Measurements from ENCODE around the gene SOS1. TPM values are rescaled to one million over a fixed set of nuclear protein-coding genes. Genes with fewer than 3 reads are reported as not detected.
"Not testable (repeated sequence)": the region's sequence is repeated elsewhere in the genome, so short reads cannot be mapped to it uniquely, and the experiment has no call there.

Gene SOS1
- total RNA-seq, 2 donors from 2014 or later = 13.7 to 67.6 TPM

DNA sequence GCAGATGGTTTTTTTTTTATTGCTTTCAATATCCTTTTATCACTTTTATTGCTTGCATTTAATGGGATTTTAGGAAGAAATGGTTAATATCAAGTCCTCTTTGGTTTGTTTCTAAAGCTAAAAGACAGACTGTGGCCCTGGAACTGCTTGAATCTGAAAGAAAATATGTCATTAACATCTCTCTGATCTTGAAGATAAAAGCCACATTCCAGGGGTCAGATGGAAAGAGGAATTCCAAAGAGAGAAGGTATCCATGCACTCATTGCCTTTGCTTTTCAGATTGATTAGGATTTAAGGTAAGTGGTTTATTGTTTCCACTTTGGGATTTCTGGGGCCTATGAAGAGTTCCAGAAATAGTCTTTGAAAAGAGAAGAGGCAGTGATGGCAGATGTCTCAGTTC lies 177.1 kb downstream of the SOS1 start:
- H3K36me3 ChIP-seq (replicated peaks in 1 of 2; ENCODE audit: insufficient read depth in 1 of 2, low read depth in 2 of 2) = no peaks in the 10 kb centered on the region
- no peak for ATAC-seq
- DNase-seq = no peak
- intact Hi-C loops (cut with DNase I) = loop anchor here (10.0 kb wide), 1 partner anchor 379 kb away; no protein-coding TSS in a partner anchor
- no peak overlapping the region for H3K27ac ChIP-seq
- no peaks in the 10 kb centered on the region for H3K9me3 ChIP-seq
- H3K4me1 ChIP-seq = no peaks in the 10 kb centered on the region
- no peaks in the 10 kb centered on the region for H3K27me3 ChIP-seq
- no peak overlapping the region for H3K4me3 ChIP-seq
- TF ChIP-seq, protein P1, sequence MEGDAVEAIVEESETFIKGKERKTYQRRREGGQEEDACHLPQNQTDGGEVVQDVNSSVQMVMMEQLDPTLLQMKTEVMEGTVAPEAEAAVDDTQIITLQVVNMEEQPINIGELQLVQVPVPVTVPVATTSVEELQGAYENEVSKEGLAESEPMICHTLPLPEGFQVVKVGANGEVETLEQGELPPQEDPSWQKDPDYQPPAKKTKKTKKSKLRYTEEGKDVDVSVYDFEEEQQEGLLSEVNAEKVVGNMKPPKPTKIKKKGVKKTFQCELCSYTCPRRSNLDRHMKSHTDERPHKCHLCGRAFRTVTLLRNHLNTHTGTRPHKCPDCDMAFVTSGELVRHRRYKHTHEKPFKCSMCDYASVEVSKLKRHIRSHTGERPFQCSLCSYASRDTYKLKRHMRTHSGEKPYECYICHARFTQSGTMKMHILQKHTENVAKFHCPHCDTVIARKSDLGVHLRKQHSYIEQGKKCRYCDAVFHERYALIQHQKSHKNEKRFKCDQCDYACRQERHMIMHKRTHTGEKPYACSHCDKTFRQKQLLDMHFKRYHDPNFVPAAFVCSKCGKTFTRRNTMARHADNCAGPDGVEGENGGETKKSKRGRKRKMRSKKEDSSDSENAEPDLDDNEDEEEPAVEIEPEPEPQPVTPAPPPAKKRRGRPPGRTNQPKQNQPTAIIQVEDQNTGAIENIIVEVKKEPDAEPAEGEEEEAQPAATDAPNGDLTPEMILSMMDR (IDR thresholded peaks at IDR 0.05) = no peak
- no peak for TF ChIP-seq POLR2A (IDR thresholded peaks at IDR 0.05)

DNA sequence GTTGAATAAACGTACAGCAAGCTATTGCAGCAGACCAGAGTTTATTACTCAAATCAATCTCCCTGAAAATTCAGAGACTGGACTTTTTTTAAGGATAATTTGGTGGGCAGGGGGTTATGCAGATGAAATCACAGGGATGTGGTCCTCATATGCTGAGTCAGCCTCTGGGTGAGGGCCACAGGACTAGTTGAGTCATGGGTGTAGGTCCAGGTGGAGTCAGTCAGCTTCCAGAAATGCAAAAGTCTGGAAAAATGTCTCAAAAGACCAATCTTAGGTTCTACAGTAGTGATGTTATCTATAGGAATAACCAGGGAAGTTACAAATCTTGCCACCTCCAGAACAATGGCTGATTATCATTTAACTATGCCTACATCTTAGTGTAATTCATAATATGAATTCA lies 180.1 kb downstream of the SOS1 start:
- Histone ChIP-seq H3K4me1 (no peaks in the 10 kb centered on the region), H3K27me3 (no peaks in the 10 kb centered on the region), H3K9me3 (no peaks in the 10 kb centered on the region), H3K36me3 (replicated peaks in 1 of 2; ENCODE audit: insufficient read depth in 1 of 2, low read depth in 2 of 2) (no peaks in the 10 kb centered on the region), H3K27ac (no peak overlapping the region), H3K4me3 (no peak overlapping the region)
- ATAC-seq (no peak), DNase-seq (no peak)
- TF ChIP-seq, protein P1 (IDR thresholded peaks at IDR 0.05) = no peak
- TF ChIP-seq POLR2A (IDR thresholded peaks at IDR 0.05) = no peak
- 50 to 87% methylated on average over 1 of the region's 1 CpG for WGBS, 2 donors
- intact Hi-C loops (cut with DNase I) = loop anchor here (10.0 kb wide), 1 partner anchor 376 kb away; no protein-coding TSS in a partner anchor

DNA sequence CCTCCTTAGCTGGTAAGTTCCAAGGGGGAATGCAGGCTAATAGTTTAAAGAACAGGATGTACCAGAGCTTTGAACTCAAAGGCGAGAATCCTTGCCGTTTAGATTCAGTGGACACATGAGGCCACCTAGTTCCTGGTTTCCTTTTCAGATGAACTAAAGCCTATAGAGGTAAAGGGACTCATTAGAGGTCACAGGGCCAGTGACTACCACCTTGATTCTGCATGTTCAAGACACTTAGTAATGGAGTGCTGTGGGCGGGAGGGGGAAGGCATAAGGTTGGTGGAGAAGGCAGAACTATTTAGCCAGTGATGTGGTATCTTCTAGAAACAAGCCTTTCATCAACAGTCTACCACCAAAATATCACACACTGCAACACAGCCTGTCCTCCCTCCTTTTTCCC lies 183.3 kb downstream of the SOS1 start:
- DNase-seq (no peak), ATAC-seq (no peak)
- Histone ChIP-seq H3K4me1 (no peaks in the 10 kb centered on the region), H3K36me3 (replicated peaks in 1 of 2; ENCODE audit: insufficient read depth in 1 of 2, low read depth in 2 of 2) (no peaks in the 10 kb centered on the region), H3K4me3 (no peak overlapping the region), H3K9me3 (no peaks in the 10 kb centered on the region), H3K27me3 (no peaks in the 10 kb centered on the region), H3K27ac (no peak overlapping the region)
- TF ChIP-seq, protein P1 (IDR thresholded peaks at IDR 0.05) = no peak
- no peak for TF ChIP-seq POLR2A (IDR thresholded peaks at IDR 0.05)
- 66 to 84% methylated on average over 3 of the region's 3 CpGs for WGBS, 2 donors
- intact Hi-C loops (cut with DNase I) = no loop called here

DNA sequence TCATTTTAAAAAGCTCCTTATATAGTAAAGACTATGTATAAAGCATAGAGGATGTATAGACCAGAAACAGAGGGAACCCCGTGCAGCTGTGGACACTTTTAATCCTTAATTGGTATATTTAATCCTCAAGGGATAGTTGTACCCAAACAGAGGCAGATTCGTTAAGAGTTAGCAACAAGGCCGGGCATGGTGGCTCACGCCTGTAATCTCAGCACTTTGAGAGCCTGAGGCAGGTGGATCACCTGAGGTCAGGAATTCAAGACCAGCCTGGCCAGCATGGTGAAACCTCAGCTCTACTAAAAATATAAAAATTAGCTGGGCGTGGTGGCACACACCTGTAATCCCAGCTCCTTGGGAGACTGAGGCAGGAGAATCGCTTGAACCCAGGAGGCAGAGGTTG lies 184.3 kb downstream of the SOS1 start:
- H3K4me3 ChIP-seq; H3K27ac ChIP-seq; H3K4me1 ChIP-seq; DNase-seq; intact Hi-C loops (cut with DNase I); ATAC-seq; H3K36me3 ChIP-seq (replicated peaks in 1 of 2; ENCODE audit: insufficient read depth in 1 of 2, low read depth in 2 of 2); H3K9me3 ChIP-seq; H3K27me3 ChIP-seq: not testable (repeated sequence)
- 85 to 87% methylated on average over 6 of the region's 6 CpGs for WGBS, 2 donors

DNA sequence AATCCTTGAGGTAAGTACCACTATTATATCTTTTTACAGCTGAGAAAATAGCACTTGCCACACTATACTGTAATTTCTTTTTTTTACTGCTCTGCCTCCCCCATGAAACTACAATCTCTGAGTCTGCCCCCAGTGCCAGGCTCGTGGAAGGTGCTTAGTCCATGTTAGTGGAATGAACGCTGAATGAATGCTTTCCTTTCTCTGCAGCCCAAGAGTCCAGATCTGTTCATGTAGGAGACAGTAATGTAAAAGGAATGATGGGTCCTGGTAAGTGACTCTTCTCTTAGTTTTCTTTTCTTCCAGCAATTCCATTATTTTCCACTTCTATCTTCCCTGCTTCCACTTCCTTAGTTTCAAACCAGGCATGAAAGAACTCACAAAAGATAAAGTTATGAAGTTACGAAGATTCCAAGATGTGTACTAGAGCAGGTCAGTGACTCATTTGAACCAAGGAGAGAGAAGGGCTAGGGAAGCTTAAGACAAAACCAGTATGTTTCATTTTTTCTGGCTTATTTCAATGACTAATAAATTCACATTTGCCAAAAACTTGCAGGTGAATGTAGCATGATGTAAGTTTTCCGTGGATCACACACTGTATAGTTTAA lies 185.2 kb downstream of the SOS1 start:
- WGBS, 2 donors = 83 to 92% methylated on average over 4 of the region's 4 CpGs
- Histone ChIP-seq H3K4me3 (no peak overlapping the region), H3K27me3 (no peaks in the 10 kb centered on the region), H3K27ac (no peak overlapping the region), H3K4me1 (no peaks in the 10 kb centered on the region), H3K9me3 (no peaks in the 10 kb centered on the region), H3K36me3 (replicated peaks in 1 of 2; ENCODE audit: insufficient read depth in 1 of 2, low read depth in 2 of 2) (no peaks in the 10 kb centered on the region)
- intact Hi-C loops (cut with DNase I) = no loop called here
- TF ChIP-seq, protein P1 (IDR thresholded peaks at IDR 0.05) = no peak
- TF ChIP-seq POLR2A (IDR thresholded peaks at IDR 0.05) = no peak
- DNase-seq (no peak), ATAC-seq (no peak)
